Measurements from ENCODE around the gene TMCC3.
"Not testable (repeated sequence)": the region's sequence is repeated elsewhere in the genome, so short reads cannot be mapped to it uniquely, and the experiment has no call there.

The TMCC3 gene, protein sequence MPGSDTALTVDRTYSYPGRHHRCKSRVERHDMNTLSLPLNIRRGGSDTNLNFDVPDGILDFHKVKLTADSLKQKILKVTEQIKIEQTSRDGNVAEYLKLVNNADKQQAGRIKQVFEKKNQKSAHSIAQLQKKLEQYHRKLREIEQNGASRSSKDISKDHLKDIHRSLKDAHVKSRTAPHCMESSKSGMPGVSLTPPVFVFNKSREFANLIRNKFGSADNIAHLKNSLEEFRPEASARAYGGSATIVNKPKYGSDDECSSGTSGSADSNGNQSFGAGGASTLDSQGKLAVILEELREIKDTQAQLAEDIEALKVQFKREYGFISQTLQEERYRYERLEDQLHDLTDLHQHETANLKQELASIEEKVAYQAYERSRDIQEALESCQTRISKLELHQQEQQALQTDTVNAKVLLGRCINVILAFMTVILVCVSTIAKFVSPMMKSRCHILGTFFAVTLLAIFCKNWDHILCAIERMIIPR

DNA sequence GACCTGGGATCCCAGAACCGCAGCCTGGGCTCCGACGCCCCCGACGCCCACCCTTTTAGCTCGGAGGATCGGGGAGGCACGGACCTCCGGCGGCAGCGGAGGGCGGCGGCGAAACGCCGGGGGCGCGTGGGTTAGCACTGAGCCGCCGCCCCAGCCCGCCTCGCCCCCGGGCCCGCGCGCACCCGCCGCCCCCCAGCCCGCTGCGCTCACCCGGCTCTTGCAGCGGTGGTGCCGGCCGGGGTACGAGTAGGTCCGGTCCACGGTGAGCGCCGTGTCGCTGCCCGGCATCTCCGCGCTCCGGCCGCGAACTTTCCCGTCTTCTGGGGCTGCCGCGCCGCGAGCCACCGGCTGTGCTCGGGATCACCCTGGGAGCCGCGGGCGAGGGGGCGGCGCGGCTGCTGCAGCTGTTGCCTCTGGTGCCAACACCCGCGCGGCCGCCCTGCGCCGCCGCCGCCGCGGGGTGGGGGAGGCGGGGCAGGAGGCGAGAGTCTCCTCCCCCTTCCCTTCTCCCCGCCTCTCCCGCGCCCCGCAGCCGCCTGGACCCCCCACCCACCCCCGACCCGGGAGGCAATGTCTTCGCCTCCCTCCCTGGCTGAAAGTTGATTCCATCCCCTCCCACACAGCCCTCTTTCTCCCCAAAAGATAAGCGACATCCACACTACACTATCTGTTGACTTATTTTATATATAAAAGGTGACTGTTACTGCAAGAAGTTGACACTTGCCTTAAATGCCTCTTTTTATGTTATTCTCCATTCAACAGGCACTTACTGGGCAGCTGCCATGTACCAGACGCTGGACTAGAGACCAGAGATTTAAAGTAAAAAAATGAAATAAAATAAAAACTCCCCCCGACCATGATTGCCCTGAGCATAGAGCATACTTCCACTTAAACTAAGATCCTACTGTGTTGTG is at the start of gene TMCC3:
Gene TMCC3, minus strand, starts transcription at position 415 of the 914 bp plus-strand sequence. Its CDS starts 127 bp downstream, at position 288.
- DNase-seq (ENCODE audit: low spot score), result no peak

DNA sequence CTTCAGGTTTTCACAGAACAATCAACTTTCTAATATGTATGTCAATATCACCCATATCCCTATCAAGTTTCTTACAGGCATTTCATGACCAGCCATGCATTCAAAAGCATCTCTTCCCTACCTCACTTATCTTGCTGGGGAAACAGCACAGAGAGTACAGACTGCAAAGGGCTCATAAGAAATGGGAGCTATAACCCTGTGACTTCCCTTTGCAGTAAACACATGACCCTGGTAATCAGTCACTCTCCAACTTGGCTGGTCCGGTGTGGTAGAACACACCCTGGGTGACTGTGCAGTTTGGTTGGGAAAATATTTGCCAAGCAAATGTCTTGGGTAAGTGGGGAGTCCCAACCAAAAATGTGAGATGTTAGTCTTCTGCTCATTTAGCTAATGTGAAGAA is 49.4 kb upstream of the TMCC3 start:
- DNase-seq (ENCODE audit: low spot score), result no peak

DNA sequence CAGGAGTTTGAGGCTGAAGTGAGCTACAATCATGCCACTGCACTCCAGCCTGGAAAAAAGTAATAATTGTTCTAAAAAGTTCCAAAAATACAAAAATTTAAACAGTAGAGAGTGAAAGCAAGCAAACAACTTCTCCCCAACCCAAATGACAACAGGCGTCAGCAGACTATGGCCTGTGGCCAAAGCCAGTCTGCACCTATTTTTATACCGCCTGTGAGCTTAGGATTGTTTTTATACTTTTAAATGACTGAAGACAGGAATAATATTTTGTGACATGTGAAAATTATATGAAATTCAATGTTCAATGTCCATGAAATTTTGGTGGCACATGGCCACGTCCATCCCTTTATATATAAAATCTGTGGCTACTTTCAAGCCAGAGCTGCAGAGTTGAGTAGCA is 48.2 kb upstream of the TMCC3 start:
- no peak for DNase-seq (ENCODE audit: low spot score)

DNA sequence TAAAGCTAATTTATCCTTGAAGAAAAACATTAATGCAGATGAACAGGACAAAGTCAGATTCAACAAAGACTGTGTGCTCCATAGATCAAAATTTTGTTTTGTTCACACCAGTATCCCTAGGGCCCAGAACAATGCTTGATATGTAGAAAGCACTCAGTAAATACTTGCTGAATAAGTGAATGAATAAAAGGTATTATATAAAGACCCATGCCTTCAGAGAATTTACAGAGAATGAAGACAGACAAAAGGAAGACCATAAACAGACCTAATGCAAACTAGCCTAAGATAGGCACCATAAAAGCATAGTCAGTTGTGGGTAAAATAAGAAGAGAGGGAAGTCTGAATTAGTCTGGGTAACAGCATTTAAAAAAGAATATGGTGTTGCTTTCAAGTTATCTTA is 47.3 kb upstream of the TMCC3 start:
- no peak for DNase-seq (ENCODE audit: low spot score)

DNA sequence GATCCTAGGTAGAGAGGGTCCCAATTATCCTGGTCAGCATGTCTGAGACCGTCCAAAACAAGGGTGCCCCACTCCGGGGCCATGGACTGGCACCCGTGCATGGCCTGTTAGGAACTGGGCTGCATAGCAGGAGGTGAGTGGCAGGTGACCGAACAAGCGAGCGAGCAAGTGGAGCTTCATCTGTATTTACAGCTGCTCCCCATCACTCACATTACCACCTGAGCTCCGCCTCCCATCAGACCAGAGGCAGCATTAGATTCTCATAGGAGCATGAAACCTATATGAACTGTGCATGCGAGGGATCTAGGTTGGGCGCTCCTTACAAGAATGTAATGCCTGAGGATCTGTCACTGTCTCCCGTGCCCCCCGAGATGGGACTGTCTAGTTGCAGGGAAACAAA is 44.4 kb upstream of the TMCC3 start:
- DNase-seq (ENCODE audit: low spot score), result no peak

DNA sequence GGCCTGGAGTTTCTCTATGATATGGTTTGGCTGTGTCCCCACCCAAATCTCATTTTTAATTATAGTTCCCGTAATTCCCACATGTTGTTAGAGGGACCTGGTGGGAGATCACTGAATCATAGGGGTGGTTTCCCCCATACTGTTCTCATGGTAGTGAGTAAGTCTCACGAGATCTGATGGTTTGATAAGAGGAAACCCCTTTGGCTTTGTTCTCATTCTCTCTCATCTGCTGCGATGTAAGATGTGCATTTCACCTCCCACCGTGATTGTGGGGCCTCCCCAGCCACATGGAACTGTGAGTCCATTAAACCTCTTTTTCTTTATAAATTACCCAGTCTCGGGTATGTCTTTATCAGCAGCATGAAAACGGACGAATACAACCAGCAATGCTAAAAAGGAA is 42.5 kb upstream of the TMCC3 start:
- not testable (repeated sequence) for DNase-seq (ENCODE audit: low spot score)

DNA sequence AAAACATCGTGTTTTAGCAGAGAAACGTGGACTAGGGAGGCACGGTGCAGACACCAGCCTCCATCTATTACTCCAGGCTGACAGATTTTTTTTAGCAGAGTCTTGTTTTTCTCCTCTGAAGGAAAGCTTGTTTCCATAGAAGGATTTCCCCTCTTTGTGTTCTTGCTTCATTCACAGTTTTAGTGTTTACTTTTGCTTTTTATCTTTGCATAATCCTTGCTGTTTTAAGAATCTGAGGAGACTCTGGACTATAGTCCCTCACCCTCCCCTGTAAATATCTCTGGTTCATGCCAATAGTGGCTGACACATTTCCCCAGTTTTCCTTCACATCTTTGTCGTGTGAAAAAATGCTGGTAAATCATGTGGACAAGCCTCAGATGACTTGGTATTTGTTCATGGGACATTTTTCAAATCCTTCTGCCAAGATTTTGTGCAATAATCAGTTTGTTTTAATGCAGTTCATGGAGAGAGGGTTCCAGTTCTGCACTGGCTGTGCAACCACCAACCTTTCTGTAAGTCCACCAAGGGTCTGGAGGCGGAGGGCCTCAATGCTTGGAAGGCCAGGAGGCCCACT is 39.9 kb upstream of the TMCC3 start:
- no peak for DNase-seq (ENCODE audit: low spot score)

DNA sequence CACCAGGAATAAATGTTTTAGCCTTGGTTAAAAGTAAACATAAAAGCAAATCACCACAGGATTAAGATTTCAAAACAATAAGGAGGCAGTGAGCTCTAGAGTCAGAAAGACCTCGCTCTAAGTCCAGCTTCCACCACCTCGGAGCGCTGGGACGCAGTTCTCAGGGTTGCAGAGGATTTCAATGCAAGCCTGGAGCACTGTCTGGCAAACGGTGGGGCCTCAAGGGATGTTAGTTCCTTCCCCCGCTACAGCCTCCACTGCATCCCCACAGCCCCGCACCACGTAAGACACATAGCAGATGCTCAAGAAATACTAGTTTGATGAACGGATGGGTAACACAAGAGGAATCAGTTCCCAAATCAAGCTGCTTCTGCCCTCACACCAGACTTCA is 39.3 kb upstream of the TMCC3 start:
- DNase-seq (ENCODE audit: low spot score), result no peak

DNA sequence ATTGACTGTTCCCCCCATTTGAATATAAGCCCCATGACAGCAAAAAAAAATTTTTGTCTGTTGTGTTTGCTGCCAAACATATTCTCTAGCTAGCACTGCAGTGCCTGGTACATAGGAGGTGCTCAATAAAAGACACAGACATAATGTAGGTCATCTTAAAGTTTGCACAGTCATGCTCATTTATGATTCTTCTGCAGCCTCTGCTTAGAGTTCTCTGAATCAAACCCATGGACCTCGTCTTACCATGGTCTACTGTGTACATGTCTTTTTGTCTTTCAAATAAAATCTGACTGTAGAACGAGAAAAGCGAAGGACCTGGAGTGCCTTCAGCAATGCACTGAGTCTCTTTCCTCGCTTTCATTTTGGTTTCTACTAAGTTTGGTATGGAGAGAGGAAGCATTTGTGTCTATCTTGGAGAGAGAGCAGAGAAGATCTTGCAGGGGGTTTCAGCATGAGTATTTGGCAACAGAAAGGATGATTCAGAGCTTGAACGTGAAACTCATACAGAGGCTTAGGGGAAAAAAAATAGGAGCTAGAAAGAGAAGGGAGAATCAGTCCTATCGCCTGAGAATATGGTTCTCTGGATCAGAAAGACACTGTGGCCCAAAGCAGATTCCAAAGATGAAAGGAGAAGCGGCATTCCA is 38.8 kb upstream of the TMCC3 start:
- DNase-seq (ENCODE audit: low spot score), result no peak

DNA sequence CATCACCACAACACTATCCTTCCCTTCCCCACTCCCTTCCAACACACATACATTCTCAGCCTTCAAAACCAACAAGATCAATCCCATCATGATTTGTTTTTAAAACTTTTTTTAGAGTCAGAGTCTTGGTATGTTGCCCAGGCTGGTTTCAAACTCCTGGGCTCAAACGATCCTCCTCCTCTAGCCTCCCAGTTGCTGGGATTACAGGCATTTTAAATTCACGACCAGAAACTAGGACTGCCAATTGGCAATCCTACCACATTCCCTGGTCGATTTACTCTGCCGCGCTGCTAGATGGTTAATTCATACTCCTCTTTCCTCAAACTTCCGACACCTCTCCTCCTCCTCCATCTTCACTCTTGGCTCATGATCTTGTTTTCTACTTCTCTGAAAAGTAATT is 37.5 kb upstream of the TMCC3 start:
- no peak for DNase-seq (ENCODE audit: low spot score)

DNA sequence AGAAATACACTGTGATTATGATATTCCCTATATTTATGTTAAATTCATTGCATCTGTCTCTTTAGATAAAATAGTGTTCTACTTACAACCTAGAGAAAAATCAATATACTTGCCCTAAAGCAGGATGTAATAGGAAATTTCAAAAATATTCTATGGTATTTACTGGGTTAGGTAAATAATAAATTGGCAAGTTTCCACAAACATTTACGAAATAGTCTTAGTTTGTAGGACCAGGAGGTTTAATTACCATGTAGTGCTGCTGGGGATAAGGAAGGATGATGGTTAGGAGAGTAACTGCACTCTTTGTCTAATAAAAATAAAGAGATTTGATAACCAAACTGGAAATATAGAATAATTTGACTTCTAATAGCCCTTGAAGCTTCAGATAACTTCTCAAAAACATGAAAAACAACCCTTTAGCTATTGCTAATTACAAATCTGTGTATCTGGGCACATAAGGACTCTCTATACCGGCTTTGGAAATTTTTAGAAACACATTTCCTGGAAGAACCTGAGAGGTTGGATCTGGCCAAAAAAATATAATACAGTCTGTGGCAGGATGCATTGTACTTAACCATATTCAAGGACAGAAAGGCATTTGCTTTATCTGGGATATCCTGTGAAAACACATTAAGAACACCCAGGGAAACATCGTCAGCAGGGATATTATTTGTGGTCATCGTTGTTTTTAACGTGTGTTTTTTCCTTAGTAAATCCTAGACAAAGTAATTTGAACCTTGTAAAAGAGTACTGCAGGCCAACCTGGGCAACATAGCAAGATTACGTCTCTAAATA is 36.7 kb upstream of the TMCC3 start:
- no peak for DNase-seq (ENCODE audit: low spot score)

DNA sequence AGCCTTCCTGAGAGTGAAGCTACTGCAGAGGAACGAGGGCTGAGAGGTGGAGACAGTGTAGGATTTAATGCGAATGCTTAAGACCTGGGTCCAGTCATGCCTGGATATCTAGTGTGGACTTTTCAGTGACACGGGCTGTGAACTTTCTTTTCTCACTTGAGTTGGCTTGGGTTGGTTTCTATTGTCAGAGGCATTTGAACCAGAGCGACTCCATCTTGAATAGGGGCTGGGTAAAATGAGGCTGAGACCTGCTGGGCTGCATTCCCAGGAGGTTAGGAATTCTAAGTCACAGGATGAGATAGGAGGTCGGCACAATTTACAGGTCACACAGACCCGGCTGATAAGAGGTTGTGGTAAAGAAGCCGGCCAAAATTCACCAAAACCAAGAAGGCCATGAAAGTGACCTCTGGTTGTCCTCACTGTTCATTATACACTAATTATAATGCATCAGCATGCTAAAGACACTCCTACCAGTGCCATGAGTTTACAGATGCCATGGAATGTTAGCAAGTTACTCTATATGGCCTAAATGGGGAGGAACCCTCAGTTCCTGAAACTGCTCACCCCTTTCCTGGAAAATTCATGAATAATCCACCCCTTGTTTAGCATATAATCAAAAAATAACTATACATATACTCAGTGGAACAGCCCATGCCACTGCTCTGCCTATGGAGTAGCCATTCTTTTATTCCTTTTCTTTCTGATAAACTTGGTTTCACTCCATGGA is 34.2 kb upstream of the TMCC3 start:
- DNase-seq (ENCODE audit: low spot score), result no peak

DNA sequence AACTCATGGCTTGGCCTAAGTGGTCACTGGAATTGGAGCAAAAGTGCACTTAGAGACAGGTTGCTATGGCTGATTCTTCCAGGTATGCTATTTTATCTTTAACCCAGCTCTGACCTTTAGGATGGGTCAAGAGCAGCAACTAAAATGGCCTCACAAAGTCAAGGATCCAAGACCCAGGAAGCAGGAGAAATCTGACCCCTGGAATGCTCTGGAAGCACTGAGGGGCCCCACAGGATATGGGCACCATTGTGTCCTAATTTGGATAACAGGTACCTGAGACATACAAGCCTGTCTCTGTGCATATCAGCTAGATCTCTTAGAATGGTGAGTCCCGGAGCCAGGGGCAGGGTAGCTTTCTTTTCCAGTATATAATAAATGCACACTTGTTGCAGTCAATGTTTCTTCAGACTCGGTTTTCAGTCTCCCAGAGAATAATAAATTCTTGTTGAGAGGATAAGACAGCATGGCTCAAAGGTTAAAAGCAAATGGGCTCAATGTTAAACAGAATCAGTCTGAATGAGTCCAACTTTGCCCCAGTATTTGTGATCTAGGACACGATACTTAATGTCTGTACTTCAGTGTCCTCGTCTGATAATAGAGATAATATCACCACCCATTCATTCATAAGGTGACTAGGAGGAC is 29.3 kb upstream of the TMCC3 start:
- DNase-seq (ENCODE audit: low spot score), result no peak

DNA sequence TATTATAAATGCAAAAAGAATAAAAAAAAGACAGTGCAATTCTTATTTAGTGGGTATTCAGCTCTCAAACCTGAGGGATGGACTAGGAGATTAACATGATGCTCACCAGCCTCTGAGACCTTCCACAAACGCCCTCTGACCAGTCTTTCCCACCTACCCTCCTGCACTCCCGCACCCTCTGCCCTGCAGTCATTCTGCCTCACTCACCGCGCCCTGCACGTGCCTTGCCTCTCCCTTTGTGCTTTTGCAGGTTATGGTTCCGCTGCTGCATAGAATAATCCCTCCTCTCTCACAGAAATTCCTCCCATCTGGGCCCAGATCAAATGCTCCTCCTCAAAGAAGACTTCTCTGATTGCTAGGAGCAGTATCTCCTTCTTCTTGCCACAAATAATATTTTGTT is 28.5 kb upstream of the TMCC3 start:
- no peak for DNase-seq (ENCODE audit: low spot score)

DNA sequence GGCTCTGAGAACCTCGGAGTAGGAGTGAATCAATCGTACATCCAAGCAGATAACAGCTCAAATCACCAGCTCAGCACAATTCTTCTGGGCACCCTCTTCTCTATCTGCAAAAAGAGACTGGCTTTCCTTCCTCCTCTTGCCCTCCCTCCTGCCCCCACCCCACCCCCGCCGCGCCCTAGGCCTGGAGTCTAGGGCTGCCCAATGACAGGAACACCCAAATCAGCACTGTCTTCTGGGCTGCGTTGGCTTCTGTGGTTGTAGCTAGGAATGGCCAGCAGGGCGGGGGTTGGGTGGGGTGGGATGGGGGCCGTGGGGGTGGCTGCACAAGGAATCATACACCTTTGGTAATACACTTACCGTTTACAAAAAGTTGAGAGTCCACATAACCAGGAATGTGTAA is 28.0 kb upstream of the TMCC3 start:
- no peak for DNase-seq (ENCODE audit: low spot score)

DNA sequence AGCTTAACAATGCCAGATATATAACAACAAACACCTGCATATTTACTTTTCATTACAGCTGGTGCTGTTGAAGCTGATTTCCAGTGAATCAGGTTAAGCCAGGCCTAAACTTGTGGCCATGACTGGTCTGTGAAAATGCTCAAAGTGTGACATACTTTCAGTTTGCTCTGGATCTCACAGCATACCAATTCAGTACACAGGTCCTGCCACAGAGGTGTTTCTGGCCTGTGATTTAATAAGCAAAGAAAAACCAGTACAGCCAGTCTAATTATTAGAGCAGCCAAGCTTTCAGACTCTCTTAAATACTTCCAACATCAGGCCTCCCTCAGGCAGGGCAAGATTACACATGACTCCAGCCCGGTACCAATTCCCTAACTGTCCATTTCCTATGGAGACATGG is 27.4 kb upstream of the TMCC3 start:
- no peak for DNase-seq (ENCODE audit: low spot score)

DNA sequence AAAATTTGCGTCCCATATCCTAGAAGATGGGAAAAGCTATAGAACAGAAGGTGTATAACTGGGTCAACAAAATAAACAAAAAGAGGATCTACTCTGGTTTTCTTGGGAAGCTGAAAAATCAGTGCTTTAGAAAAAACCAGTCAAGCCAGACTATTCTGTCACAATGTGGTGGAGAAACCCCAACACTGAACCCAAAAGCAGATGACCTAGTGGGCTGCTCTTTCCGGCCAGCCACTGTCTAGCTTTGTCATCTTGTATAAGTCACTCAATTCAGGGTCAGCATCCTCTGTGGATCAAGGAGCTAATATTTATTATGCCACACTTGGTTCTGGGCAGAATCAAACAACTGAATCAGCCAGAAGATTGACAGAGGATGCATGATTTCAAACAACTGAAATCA is 26.6 kb upstream of the TMCC3 start:
- DNase-seq (ENCODE audit: low spot score), result no peak

DNA sequence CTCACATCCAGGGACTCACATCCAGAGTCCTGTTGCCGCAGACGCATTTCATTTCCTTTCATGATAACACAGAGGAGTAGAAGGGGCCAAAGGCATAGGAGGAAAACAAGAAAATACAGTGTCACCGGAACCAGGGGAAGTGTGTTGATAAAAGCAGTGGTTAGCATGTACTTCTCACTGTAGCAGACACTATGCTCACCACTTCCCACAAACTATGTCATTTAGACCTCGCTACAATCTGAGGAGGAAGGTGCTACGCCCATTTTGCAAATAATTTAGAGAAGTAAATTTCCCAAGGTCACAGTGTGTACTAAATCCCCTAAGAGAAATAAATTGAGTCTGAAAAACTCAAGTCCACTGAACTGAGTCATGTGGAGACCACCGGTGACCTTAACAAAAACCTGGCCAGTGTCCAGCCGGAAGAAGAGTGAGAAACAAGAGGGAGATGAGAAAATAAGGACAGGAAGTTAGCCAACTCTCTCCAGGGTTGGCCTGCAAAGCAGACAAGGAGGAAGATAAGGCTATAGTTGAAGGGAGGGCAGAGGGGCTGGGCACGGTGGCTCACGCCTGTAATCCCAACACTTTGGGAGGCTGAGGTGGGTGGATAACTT is 25.8 kb upstream of the TMCC3 start:
- peak; percentile 31 for DNase-seq (ENCODE audit: low spot score)

DNA sequence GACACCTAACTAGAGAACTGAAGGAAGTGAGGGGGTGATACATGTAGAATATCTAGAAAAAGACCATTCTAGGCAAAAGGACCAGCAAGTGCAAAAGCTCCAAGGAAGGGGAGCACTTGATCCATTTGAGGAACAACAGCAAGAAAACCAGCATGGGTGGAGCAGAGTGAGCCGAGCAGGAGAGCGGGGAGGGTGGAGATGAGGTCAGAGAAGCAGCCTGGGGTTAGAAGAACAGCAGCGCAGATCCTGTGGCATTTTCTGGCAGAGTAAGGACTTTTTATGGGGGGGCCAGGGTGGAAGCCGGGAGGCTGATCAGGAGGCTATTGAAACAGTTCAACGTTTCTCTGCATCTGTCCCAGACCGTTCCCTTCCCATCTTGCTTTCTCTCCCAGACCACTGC is 24.5 kb upstream of the TMCC3 start:
- DNase-seq (ENCODE audit: low spot score), result no peak

DNA sequence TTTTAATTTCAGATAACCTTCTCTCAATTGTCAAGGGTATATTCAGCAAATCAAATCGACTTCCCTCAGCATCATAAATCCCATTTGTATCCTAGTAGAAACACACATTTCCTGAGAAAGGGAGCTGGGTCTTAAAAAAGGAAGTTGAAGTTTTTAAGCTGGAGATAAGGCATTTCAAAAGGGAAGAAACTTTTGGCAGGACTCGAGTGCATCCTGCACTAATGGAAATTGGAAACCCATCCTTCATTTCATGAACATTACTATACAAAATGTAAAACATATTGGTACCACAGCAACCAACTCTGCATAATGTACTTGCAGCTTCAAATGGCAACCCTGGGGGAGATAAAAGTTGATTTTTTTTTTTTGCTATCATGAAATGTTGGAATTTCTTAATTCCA is 23.7 kb upstream of the TMCC3 start:
- DNase-seq (ENCODE audit: low spot score), result no peak

All from CD4-positive, alpha-beta T cell treated with Interleukin-6 at 100 ng/mL for 8 hours (primary cell).